ENCODE measurements around the gene FCRLB. TPM values are rescaled to one million over a fixed set of nuclear protein-coding genes. Genes with fewer than 3 reads are reported as not detected.

FCRLB gene
- total RNA-seq, 4 donors from 2014 or later, result 0.49 to 1.5 (median 0.66) TPM; not detected in 1

DNA sequence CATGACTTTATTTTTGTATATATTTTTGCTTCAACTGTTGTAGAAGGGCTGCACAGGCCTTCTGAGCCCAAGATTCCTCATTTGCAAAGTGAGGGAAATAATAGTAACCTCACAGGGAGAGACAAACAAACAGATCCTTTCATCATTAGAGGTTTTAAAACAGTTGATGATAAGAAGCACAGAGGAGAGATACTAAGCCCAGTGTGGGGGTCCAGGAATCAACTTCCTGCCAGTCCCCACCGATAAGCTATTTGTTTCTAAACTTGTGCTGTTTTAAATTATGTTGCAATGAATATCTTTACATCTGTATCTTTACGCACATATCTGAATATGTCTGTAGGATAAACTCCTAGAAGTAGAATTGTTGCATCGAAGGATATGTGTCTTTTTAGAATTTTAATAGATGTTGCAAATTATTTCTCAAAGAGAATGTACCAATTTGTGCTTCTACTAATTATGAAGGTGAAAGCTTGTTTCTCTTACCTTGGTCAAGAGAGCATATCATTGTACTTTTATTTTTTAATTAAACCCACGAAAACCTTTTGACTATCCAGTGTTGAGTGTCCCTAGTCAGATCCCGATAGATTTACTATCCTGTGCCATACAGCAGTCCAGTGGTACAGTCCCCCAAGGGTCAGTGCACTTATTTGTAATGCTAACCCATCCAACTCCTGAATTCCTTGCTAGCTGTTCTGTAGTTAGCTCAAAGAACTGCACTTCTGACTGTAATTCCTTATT, 10.8 kb downstream of the FCRLB start:
- TF ChIP-seq, protein P1, sequence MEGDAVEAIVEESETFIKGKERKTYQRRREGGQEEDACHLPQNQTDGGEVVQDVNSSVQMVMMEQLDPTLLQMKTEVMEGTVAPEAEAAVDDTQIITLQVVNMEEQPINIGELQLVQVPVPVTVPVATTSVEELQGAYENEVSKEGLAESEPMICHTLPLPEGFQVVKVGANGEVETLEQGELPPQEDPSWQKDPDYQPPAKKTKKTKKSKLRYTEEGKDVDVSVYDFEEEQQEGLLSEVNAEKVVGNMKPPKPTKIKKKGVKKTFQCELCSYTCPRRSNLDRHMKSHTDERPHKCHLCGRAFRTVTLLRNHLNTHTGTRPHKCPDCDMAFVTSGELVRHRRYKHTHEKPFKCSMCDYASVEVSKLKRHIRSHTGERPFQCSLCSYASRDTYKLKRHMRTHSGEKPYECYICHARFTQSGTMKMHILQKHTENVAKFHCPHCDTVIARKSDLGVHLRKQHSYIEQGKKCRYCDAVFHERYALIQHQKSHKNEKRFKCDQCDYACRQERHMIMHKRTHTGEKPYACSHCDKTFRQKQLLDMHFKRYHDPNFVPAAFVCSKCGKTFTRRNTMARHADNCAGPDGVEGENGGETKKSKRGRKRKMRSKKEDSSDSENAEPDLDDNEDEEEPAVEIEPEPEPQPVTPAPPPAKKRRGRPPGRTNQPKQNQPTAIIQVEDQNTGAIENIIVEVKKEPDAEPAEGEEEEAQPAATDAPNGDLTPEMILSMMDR (IDR thresholded peaks at IDR 0.05; ENCODE audit: low read depth), result no peak

DNA sequence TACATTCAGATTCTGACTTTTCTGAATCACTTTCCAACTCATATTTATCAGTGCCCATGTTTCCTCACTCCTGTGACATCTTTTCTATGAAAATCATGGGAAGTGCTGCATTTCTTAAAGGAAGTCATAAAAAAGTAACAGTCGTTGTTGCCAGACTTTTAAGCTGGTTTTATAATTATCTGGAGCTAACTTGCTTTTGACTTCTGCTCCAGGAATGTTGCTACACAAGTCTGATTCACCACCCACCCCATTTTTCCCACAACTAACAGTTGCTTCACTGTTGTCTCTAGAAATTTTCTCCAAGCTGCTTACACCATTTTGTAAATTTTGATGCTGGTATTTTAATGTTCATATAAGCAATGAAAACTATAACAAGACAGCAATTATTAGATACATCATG, 12.2 kb downstream of the FCRLB start:
- TF ChIP-seq, protein P1 (IDR thresholded peaks at IDR 0.05; ENCODE audit: low read depth), result no peak

- TF ChIP-seq, protein P1 (IDR thresholded peaks at IDR 0.05; ENCODE audit: low read depth), result no peak
These were observed 14.5 kb downstream of the FCRLB start for GRCh38 chr1:161735837-161736236.

GRCh38 chr1:161736335-161736969, 15.1 kb downstream of the FCRLB start:
- TF ChIP-seq, protein P1 (IDR thresholded peaks at IDR 0.05; ENCODE audit: low read depth), result no peak

DNA sequence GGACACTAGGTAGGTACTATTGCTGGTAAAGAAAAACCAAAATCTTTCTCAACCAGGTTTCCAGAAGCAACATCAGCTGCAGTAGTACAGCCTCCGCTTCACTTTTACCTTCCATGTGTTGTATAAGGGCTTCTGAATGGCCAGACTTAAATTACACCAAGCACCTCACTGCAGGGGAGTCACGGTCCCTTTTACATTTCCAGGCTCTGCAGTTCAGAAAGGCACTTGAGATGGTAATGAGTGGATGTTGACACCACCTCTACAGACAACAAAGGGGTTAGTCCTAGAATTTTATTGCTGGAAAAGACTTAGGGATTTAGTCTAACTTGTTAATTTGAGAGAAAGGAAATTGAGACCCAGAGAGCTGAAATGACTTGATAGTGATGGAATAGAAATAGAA, 16.3 kb downstream of the FCRLB start:
- TF ChIP-seq, protein P1 (IDR thresholded peaks at IDR 0.05; ENCODE audit: low read depth), result no peak

DNA sequence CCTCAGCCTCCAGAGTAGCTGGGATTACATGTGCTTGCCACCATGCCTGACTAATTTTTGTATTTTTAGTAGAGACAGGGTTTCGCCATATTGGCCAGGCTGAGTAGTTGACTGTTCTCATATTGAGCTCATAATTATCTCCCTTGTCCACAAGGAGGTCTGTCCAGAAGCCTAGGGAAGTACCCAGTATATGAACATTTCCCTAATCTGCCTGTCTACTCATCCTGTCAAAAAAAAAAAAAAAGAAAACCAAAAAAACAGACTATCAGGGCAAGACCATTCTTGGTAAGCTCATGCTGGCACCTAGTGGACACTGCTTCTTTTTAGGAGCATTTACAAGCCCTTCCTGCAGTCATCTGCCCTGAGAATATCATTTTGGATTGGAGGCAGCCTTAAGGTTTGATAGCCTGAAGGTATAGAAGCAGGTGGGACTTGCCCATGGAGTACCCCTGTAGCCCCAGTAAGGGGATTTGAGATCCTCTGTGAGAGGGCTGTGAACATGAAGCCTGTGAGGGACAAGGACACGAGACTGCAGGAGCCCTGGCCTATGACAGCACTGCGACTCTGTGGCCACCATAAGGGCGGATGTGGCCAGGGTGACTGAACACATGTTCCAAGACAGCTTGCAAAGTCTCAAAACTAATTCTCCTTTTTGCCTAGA, 17.4 kb downstream of the FCRLB start:
- TF ChIP-seq, protein P1 (IDR thresholded peaks at IDR 0.05; ENCODE audit: low read depth), result no peak

All from subcutaneous adipose tissue (tissue), 4 donors.